UCSD-AML1 (cell line): ENCODE data around the gene KYAT1.

Source experiments
- DNase-seq: peaks from one replicate; lab custom pipeline; 2025; ENCODE audit not compliant: unreplicated experiment; lab: John Stamatoyannopoulos, UW

The KYAT1 gene

DNA sequence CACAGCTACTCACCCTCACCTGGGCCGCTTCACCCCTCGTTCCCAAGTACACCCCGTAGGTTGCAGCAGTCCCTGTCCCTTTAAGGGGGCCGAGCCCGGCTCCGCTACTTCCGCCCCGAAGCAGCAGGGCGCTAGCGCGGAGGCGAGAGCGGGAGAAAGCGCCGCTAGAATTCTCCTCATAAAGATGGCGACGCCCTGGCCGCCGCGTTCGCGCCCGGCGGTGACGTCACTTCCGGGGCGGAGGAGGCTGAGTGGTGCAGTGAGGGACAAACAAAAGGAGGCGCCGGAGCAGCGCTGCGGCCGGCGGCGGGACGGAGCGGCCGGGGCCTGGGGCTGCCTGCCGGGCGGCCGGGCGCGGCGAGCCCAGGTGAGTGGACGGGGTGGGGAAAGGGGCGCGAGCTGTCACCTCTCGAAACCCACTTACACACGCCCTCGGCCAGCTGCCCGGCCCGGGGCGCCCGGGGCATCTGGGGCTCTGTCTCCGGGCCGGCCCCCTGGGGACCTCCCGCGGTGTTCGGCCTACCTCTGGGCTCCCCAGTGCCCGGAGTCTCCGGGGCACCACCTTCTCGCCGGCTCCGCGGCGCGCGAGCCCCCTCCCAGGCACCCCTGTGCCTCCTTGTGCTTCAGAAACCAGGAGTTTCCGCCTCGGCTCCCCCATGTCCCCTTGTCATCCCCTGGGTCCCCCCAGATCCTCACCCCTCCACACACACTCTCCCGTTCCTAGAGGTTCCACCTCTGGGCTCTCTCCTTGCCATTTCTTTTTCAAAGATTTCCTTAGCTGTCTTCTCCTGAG, at the start of gene KYAT1, which contains the start of gene LRRC8A:
Gene KYAT1 (minus strand): TSS at position 67 of the 793 bp plus-strand sequence. CDS start 36,545 bp downstream, outside the sequence.
Gene LRRC8A (plus strand): TSS at position 250 of the 793 bp plus-strand sequence. CDS start 25,032 bp downstream, outside the sequence.
- DNase-seq = peak; percentile 98

GRCh38 chr9:128929560-128929959, 47.8 kb upstream of the KYAT1 start:
- DNase-seq = no peak

DNA sequence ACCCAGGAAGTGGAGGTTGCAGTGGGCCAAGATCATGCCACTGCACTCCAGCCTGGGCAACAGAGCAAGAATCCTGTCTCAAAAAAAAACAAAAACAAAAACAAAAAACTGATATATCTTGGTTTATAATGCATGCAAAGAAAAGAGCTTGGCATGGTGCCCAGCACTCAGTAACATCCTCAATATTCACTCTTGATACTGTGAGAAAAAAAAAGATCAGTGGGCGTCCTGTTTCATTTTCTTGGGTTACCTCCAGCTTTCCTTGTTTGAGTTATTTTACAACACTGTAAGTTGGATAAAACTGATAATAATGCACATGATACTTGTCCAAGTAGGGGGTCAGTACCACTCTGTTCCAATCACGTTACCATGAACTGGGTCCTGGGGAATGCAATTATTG, 46.9 kb upstream of the KYAT1 start:
- no peak for DNase-seq

DNA sequence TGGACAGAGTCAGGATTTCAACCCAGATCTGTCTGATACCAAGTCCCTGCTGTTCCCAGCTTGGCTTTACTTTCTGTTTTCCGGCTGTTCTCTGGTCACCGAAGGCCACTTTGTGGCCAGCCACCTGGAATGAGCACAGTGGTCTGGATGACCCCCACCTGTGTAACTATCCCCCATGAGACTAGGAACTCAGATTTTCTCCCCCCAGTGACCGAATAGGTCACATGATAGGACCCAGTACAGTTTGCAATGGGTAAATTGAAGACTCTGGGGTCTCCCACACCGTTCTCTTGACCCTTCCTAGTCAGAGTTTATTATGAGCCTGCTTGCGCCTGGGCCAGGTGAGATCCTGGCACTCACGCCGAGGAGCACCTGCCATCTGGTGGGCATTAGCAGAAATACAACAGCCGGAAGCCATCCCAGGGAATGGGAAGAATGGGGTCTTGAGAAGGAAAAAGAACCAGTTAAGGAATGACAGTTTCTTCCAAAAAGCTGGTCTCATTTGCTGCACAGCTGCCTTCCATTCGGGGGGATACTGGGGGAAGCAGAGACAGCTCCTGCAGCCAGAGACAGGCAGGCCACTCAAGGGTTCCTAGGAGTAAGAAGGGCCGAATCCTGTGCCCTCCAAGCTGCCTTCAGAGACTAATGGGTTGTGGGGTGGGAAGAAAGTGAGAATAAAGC, 46.1 kb upstream of the KYAT1 start:
- peak; percentile 35 for DNase-seq

DNA sequence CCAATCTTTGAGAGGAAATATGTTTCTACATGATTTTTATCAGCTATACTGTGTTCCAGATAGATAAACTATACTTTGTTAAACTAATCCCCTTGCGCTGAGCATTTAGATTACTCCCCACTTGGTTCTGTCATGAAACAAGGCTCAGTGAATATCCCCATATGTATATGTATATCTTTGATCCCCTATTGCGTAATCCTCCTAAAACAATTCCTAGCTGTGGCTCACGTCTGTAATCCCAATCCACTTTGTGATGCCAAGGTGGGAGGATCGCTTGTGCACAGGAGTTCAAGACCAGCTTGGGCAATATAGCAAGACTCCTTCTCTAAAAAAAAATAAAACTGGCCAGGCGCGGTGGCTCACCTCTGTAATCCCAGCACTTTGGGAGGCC, 41.7 kb upstream of the KYAT1 start:
- no peak for DNase-seq

DNA sequence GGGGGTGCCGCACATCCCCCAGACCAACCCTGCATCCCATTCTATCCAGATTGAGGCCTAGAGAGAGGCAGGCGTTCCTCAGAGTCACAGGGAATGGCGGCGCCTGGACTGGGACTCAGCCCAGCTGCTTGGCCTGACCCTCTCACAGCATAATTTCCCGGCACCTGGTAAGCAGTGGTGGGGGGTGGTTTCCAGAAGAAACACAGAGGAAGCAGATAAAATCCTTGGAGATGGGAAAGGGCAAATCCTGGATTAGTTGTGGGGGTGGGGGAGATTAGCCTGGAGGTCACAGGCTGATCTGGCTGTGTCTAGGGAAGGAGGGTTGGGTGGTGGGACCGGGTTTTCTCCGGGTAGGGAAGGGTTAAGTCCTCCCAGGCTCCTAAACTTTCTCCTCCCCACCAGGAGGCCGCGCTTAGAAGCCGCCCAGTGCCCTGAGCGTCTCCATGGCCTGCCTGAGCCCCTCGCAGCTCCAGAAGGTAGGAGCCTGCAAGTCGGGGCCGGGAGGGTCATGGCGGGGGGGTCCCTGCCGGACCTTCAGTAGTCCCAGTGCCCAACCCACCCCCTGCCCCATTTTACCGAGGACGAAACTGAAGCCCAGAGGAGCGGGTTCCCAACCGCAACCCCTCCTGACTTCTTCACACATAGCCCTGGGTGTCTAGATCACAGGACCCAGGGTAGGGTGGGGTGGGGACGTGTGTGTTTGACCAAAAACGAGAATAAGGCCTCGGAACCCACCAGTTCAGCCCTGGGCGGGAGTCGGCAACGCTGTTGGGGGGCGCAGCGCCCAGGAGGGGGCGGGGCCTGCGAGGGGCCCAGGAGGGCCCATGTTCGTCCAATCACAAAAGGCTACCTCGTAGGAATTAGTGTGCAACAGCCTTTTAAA, 40.4 kb upstream of the KYAT1 start:
- no peak for DNase-seq

DNA sequence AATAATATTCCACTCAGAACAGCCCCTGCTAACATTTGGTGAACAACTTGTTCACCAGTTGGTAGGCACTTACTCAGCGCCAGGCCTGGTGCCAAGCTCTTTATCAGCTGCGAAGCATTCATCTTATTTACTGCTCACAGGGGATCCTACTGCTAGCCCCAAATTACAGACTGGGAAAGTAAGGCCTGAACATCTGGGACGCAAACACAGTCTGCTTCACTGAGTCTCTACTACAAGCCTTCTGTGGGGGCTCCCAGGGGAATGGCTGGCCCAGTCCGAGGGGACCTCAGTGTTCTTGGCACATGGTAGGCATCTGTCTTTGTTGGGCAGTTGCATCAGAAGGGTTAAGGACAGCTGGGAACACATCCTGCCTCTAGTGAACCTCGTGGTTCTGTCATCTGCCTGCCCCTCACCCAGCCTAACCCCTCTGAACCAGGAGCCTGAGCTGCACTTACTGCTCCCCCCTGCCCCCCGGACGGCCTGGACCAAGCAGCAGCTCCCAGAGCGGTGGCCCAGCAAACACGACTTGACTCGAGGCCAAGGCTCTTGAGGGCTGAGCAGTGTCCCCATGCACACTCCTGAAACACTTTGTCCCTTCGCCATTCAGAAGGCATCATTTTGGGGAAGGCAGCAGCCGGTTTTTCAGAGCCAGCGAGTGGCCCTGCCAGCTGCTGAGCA, 38.8 kb upstream of the KYAT1 start, which contains the start of gene PHYHD1:
Gene PHYHD1 (plus strand): TSS at position 602 of the 678 bp plus-strand sequence. CDS start 1,342 bp downstream, outside the sequence.
- DNase-seq = no peak

GRCh38 chr9:128919402-128920089, 37.8 kb upstream of the KYAT1 start:
- DNase-seq = no peak

GRCh38 chr9:128918921-128919320, 37.2 kb upstream of the KYAT1 start:
- DNase-seq = no peak

DNA sequence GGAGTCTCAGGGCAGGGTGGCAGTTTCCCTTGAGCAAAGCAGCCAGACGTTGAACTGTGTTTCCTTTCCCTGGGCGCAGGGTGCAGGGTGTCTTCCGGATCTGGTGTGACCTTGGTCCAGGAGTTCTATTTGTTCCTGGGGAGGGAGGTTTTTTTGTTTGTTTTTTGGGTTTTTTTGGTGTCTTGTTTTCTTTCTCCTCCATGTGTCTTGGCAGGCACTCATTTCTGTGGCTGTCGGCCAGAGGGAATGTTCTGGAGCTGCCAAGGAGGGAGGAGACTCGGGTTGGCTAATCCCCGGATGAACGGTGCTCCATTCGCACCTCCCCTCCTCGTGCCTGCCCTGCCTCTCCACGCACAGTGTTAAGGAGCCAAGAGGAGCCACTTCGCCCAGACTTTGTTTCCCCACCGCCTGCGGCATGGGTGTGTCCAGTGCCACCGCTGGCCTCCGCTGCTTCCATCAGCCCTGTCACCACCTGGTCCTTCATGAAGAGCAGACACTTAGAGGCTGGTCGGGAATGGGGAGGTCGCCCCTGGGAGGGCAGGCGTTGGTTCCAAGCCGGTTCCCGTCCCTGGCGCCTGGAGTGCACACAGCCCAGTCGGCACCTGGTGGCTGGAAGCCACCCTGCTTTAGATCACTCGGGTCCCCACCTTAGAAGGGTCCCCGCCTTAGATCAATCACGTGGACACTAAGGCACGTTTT, 35.5 kb upstream of the KYAT1 start:
- no peak for DNase-seq

- no peak for DNase-seq
Observed at GRCh38 chr9:128916745-128917144, 35.0 kb upstream of the KYAT1 start.

- no peak for DNase-seq
Observed at GRCh38 chr9:128916204-128916603, 34.5 kb upstream of the KYAT1 start.

DNA sequence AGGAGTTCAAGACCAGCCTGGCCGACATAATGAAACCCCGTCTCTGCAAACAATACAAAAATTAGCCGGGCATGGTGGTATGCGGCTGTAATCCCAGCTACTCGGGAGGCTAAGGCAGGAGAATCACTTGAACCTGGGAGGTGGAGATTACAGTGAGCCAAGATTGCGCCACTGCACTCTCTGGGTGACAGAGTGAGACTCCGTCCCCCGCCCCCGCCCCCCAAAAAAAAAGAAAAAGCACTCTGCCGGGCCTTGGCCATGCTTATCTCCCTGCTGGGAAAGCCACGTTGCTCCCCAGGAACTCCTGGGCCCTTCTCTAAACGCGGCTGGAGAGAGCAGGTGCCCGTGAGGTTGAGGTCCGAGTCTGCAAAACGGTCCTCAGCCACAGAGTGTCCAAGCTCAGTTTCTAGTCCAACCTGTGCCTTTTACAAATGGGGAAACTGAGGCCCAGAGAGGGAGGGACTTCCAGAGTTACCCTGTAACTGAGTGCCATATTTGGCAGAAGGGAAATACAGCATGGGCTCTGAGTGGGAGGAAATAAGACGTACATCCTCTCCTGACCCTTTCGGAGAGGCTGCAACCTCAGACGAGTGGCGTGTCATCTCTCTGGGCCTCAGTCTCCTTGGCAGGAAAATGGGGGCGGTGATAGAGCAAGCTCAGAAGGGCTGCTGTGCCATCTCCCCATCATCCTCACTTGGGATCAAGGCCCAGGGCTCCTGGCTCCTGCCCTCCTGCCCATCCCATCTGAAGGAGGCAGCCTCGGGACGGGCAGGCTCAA, 32.4 kb upstream of the KYAT1 start:
- DNase-seq = no peak

DNA sequence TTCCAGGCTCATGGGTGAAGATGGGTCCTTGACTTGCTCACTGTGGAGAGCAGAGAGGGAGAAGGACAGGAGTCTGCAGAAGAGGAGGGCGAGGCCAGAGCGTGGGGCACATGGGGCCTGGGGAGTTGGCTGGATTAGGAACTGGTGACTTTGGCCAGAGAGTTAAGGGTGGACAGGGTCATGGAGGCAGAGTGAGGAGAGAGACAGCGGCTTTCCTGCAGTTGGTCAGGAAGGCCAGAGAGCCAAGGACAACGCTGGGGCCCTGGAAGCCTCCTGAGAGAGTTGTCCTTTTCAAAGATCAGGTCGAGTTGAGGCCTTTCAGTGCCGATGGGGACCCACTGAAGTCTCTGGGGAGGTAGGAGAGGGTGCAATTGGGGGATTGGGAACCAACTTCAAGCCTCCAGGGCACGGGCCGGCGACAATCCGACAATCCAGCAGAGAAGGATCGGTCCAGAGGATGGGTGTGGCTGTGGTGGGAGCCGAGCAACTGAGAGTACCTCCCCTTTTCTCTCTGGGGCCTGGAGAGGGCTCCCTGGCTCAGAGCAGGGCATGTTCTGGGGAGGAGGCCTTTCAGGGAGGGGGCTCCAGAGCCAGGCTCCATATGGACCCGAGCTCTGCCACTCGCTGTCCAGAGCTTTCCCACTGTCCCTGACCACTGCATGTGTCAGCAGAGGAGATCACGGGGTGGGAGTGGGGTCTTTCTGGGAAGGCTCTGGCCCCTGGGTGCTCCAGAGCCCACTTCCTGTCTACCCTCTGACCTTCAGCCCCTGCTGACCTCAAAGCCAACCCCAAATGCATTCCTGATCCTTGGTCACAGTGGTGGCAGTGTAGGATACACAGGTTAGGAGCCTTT, 31.5 kb upstream of the KYAT1 start:
- DNase-seq = no peak

DNA sequence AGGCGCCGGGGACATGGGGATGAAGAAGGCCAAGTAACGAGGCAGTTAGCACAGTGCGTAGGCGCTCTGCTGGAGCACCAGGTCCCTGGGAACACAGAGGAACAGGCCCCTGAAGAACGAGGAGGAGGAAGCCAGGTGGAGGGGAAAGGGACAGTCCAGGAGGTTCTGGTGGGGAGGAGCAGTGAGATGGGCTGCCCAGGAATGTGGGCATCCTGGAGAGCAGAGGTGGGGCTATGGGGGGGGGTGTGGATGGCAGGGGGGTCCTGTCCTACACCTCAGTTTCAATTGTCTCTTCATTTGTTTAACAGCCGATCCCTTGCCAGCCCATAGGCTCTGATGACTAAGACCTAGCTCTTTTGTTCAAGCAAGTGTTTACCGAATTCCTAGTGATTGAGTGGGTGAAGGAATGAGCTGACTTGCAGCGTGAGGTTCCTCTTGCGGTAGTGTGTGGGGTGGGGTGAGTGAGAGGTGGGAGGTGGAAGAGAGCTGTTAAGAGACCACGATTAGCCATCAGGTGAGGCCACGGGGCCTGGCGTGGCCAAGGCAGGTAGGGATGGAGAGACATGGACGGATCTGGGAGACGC, 30.6 kb upstream of the KYAT1 start:
- DNase-seq = no peak

DNA sequence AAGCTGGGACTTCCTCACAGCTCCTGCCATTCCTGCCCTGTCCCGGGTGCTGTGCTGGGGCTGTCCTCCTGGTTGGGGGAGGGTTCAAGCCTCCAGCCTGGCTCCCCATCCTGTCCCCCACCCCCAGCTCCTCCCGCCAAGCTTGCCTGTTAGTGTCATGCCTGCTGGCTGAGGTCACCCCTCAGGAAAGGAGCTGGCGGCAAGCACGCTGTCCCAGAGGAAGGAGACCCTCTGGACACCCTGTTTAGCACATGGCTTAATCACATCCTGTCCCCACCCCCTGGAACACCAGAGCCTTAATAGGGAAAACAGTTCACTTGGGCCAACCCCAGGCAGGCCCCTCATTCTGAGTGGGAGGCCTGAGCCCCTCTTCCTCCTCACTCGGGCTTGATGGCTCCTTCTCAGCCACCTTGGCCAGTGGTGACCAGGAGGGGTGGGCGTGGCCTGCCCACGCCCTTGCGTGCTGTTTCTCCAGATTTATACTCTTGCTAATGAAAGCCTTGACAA, 29.8 kb upstream of the KYAT1 start:
- peak; percentile 72 for DNase-seq

GRCh38 chr9:128910906-128911305, 29.2 kb upstream of the KYAT1 start:
- no peak for DNase-seq
